B cell (primary cell): ENCODE measurements around the gene EVI5L. TPM values are rescaled to one million over a fixed set of nuclear protein-coding genes. Genes with fewer than 3 reads are reported as not detected.

Source experiments
- ATAC-seq: fragments of 200-7000 bp; cut with Tn5 transposase; one replicate; pipeline ENCODE4 v1.10.0; 2021; ENCODE audit warnings: low read depth, mild to moderate bottlenecking, moderate number of reproducible peaks, moderate library complexity
- CTCF ChIA-PET: fragments of 350-600 bp; sonication (Branson Sonifier 250); formaldehyde crosslinking; loops from one replicate; lab custom pipeline; 2021; ENCODE audit warnings: antibody characterized with exemption, inconsistent platforms; lab: Charles Lee
- POLR2A ChIA-PET: fragments of 350-600 bp; sonication (Branson Sonifier 250); formaldehyde crosslinking; loops from one replicate; lab custom pipeline; 2021; ENCODE audit warnings: antibody characterized with exemption; lab: Charles Lee
- DNase-seq: peaks from one replicate; pipeline ENCODE4 v3.0.0; 2013
- H2AFZ ChIP-seq: 2 replicates; pipeline ENCODE4 v1.6.1; 2012; ENCODE audit warnings: mild to moderate bottlenecking, low read depth, low read length; ENCODE audit not compliant: insufficient read depth, poor library complexity, severe bottlenecking
- H3K27ac ChIP-seq, 2 donors: 1 replicate in 1 of 2; 2 replicates in 1 of 2; pipeline ENCODE4 v1.5.1; 2012 to 2013; ENCODE audit warnings: low read length in 2 of 2, mild to moderate bottlenecking in 2 of 2, moderate library complexity in 1 of 2
- H3K27me3 ChIP-seq, 4 experiments: fragments of 200-600 bp in 1 of 4; sonication (generic) in 1 of 4; replicated peaks in 1 of 4; 1 replicate in 2 of 4; 2 replicates in 2 of 4; pipeline versions ENCODE4 v1.6.1 to v1.7.0; 2013 to 2016; ENCODE audit warnings: low read length in 3 of 4, mild to moderate bottlenecking in 2 of 4, mixed read lengths in 1 of 4, moderate library complexity in 1 of 4; ENCODE audit not compliant: insufficient read depth in 4 of 4, control insufficient read depth in 3 of 4; ENCODE audit errors: control extremely low read depth in 1 of 4
- H3K36me3 ChIP-seq, 2 experiments: replicated peaks in 1 of 2; 1 replicate in 1 of 2; 2 replicates in 1 of 2; pipeline versions ENCODE4 v1.6.1 to v1.7.1; 2013; ENCODE audit warnings: low read length in 1 of 2; ENCODE audit not compliant: insufficient read depth in 2 of 2, control insufficient read depth in 1 of 2; ENCODE audit errors: control extremely low read depth in 1 of 2, extremely low read depth in 1 of 2
- H3K4me1 ChIP-seq, 2 donors: fragments of 200-600 bp in 1 of 2; sonication (generic) in 1 of 2; 1 replicate in 1 of 2; 2 replicates in 1 of 2; pipeline versions ENCODE4 v1.5.1 to v1.6.1; 2013 to 2017; ENCODE audit warnings: low read length in 2 of 2; ENCODE audit not compliant: control insufficient read depth in 2 of 2, insufficient read depth in 2 of 2
- H3K4me2 ChIP-seq: replicated peaks from 2 replicates; pipeline ENCODE3; 2012; ENCODE audit warnings: mild to moderate bottlenecking, low read depth, low read length; ENCODE audit not compliant: poor library complexity, severe bottlenecking
- H3K4me3 ChIP-seq, 5 experiments: fragments of 200-600 bp in 1 of 5; sonication (generic) in 1 of 5; 1 replicate in 3 of 5; 2 replicates in 2 of 5; pipeline versions ENCODE4 v1.5.1 to v1.7.0; 2011 to 2016; ENCODE audit warnings: low read length in 4 of 5, mild to moderate bottlenecking in 4 of 5, low read depth in 2 of 5, control low read depth in 1 of 5, moderate library complexity in 1 of 5; ENCODE audit not compliant: insufficient read depth in 1 of 5; ENCODE audit errors: control extremely low read depth in 1 of 5, extremely low read depth in 1 of 5
- H3K79me2 ChIP-seq: fragments of 200-600 bp; sonication (generic); one replicate; pipeline ENCODE4 v1.6.0; 2016; ENCODE audit warnings: low read length; ENCODE audit not compliant: control insufficient read depth, insufficient read depth
- H3K9ac ChIP-seq: fragments of 200-600 bp; sonication (generic); 2 replicates; pipeline ENCODE4 v1.6.1; 2017; ENCODE audit warnings: mild to moderate bottlenecking, low read length, moderate library complexity
- H3K9me3 ChIP-seq, 3 donors: one replicate each; pipeline versions ENCODE4 v1.6.1 to v1.7.1; 2013; ENCODE audit warnings: low read length in 2 of 3; ENCODE audit not compliant: control insufficient read depth in 2 of 3, insufficient read depth in 1 of 3; ENCODE audit errors: control extremely low read depth in 1 of 3
- H4K20me1 ChIP-seq: 2 replicates; pipeline ENCODE4 v1.6.0; 2012; ENCODE audit warnings: mild to moderate bottlenecking, low read length; ENCODE audit not compliant: insufficient read depth, control insufficient read depth, poor library complexity, severe bottlenecking
- H3K27ac Mint-ChIP-seq: one replicate; pipeline ENCODE4 v1.8.0; 2021; ENCODE audit warnings: mixed read lengths
- H3K27me3 Mint-ChIP-seq: one replicate; pipeline ENCODE4 v1.8.0; 2021; ENCODE audit warnings: mixed read lengths
- H3K4me1 Mint-ChIP-seq: one replicate; pipeline ENCODE4 v1.8.0; 2021; ENCODE audit warnings: mixed read lengths
- H3K4me3 Mint-ChIP-seq: one replicate; pipeline ENCODE4 v1.8.0; 2021; ENCODE audit warnings: mixed read lengths
- H3K9me3 Mint-ChIP-seq: one replicate; pipeline ENCODE4 v1.8.0; 2022; ENCODE audit warnings: mixed read lengths; ENCODE audit not compliant: insufficient read depth
- EZH2 ChIP-seq: IDR thresholded peaks from 2 replicates; pipeline ENCODE4 v1.6.1; 2012; ENCODE audit warnings: borderline replicate concordance, low read depth, mild to moderate bottlenecking, moderate library complexity, low read length; ENCODE audit not compliant: insufficient read depth, poor library complexity, severe bottlenecking
- WGBS: methylation state at CpG from one replicate; pipeline ENCODE4 v1.1.5; 2013; ENCODE audit warnings: missing lambda C conversion rate; ENCODE audit not compliant: insufficient coverage; 5-methylcytosine and 5-hydroxymethylcytosine counted together
- intact Hi-C: fragments of 100-400 bp; cut with micrococcal nuclease; formaldehyde crosslinking; loops from one replicate; pipeline ENCODE4 v1.10.0; 2022
- polyA plus RNA-seq: library from polyadenylated mRNA; depleted of rRNA; stranded (reverse); fragments of >200 nt; gene quantifications from 2 replicates; pipeline ENCODE4 v1.2.3, GENCODE V29; 2012
- total RNA-seq, 2 donors: library from RNA; stranded (reverse); fragments of 120-200 nt in 1 of 2; gene quantifications; 1 replicate in 1 of 2; 2 replicates in 1 of 2; pipeline versions ENCODE4 v1.2.3 to v1.2.4, GENCODE V29; 2013 to 2022
- TF ChIP-seq, protein P1 (sequence below): fragments of 200-600 bp; IDR thresholded peaks from one replicate; pipeline ENCODE4 v1.8.0; 2022; ENCODE audit warnings: antibody characterized with exemption, mild to moderate bottlenecking

The EVI5L gene
- total and polyA plus RNA-seq, 2 donors (not counting 1 experiment from before 2014, with no cell fraction given): 7.9 to 11.8 TPM

DNA sequence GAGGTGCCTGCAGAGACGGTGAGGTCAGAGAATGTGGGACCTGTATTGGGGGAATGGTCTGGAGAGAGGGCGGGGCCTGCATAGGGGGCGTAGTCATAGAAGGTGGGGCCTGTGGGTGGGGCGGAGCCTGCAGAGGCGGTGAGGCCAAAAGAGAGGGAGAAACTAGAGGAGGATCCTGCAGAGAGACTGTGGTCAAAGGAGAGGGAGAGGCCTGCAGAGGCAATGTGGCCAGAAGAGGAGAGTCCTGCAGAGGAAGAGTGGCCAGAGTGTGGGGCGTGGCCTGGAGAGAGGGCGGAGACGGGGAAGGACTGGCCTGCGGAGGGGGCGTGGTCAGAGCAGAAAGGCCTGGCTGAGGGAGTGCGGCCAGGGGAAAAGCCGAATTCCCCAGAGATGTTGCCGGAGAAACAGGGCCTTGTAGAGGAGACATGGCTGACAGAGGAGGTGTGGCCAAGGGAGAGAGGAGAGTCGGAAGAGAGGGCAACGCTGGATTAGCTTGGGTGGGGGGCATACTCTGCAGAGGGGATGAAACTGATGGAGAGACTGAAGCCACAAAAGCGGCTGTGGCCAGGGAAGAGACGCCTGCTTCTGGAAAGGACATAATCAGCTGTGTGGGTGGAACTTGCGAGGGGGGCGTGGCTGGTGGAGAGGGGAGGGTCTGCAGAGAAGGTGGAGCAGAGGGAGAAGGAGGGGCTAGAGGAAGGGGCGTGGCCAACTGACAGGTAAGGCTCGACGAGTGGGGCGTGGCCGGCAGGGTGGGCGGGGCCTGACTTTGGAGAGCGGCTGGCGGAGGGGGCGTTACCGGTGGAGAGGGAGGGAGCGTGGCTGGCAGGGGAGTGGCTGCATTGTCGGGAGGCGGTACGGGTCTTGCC, 41.7 kb downstream of the EVI5L start:
- Histone ChIP-seq H3K4me1 (peaks cover 42 to 50% of the 10 kb centered on the region in 2 donors), H3K4me2 (peak overlapping the region; percentile 63), H3K9me3 (peaks cover 0 to 55% (median 0%) of the 10 kb centered on the region in 3 donors), H3K9ac (no peak overlapping the region), H4K20me1 (peaks cover 11% of the 10 kb centered on the region), H3K79me2 (no peaks in the 10 kb centered on the region), H3K36me3 (no peaks in the 10 kb centered on the region), H3K27ac (no peak overlapping the region), H2AFZ (no peak overlapping the region), H3K4me3 (peak overlapping the region in 1 of 5 experiments; percentile 45), H3K27me3 (peaks cover 0 to 66% (median 19%) of the 10 kb centered on the region in 4 experiments)
- no peak for TF ChIP-seq EZH2
- H3K9me3 Mint-ChIP-seq: peaks cover 4% of the 10 kb centered on the region
- WGBS: 5% methylated on average over 33 of the region's 33 CpGs
- peak; percentile 3 for ATAC-seq
- H3K27me3 Mint-ChIP-seq: peaks cover 28% of the 10 kb centered on the region
- ChIA-PET POLR2A (interaction anchor here (0.5 to 0.7 kb wide), 2 partner anchors 32 to 219 kb away, joined by 4 to 5 read pairs; no protein-coding TSS in a partner anchor), CTCF (no interaction called here)
- peaks cover 31% of the 10 kb centered on the region for H3K4me1 Mint-ChIP-seq
- DNase-seq: peak; percentile 84
- H3K4me3 Mint-ChIP-seq: peak overlapping the region; percentile 68
- H3K27ac Mint-ChIP-seq: peak overlapping the region; percentile 11
- intact Hi-C loops: no loop called here

DNA sequence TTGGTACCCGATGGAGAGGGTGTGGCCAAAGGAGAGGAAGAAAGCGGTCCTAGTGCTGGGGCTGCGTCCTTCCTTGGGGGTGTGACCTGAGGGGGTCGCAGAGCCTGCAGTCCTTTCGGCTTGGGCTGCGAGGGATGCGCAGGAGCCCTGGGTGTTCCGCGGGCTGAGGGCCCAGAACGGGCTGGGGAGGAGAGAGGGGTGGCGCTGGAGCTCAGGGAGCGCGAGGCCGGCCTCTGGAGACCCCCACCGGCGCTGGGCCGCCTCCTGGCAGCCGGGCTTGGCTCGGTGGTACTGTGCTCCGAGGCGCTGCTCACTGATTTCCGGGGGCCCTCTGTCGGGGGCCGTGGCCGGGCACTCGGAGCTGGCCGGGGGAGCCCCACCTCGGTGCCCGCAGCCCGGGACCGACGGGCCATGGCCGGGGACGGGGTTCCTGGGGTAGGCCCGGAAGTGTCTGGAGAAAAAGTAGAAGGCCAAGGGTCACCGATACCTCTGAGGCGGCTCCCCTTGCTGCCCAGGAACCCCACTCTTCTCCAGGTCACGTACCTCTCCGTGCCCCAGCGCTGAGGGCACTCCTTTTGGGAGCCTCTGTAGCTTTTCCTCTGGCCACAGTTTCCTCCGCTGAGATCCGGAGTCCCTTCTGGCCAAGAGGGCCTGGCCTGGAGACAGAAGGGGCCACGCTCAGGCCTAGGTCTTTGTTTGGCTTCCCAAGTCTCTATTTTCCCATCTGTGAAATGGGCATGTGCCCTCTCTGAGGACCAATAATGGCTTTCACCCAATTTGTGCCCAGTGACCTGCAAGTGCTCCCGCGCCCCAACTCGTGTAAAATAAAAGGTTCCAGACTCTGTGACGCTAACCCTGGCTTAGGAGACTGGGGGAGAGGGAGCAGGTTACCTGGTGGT, 42.5 kb downstream of the EVI5L start:
- Mint-ChIP-seq H3K4me1 (peaks cover 31% of the 10 kb centered on the region), H3K27ac (no peak overlapping the region), H3K4me3 (peak overlapping the region; percentile 26), H3K9me3 (peaks cover 4% of the 10 kb centered on the region), H3K27me3 (peaks cover 25% of the 10 kb centered on the region)
- 51% methylated on average over 45 of the region's 47 CpGs for WGBS
- no peak for ATAC-seq
- H3K27ac ChIP-seq: no peak overlapping the region
- H3K4me3 ChIP-seq: no peak overlapping the region
- no peak overlapping the region for H3K9ac ChIP-seq
- intact Hi-C loops: no loop called here
- peaks cover 0 to 57% (median 16%) of the 10 kb centered on the region in 4 experiments for H3K27me3 ChIP-seq
- no peak for TF ChIP-seq EZH2
- TF ChIP-seq, protein P1, sequence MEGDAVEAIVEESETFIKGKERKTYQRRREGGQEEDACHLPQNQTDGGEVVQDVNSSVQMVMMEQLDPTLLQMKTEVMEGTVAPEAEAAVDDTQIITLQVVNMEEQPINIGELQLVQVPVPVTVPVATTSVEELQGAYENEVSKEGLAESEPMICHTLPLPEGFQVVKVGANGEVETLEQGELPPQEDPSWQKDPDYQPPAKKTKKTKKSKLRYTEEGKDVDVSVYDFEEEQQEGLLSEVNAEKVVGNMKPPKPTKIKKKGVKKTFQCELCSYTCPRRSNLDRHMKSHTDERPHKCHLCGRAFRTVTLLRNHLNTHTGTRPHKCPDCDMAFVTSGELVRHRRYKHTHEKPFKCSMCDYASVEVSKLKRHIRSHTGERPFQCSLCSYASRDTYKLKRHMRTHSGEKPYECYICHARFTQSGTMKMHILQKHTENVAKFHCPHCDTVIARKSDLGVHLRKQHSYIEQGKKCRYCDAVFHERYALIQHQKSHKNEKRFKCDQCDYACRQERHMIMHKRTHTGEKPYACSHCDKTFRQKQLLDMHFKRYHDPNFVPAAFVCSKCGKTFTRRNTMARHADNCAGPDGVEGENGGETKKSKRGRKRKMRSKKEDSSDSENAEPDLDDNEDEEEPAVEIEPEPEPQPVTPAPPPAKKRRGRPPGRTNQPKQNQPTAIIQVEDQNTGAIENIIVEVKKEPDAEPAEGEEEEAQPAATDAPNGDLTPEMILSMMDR: no peak
- peaks cover 42 to 50% of the 10 kb centered on the region in 2 donors for H3K4me1 ChIP-seq
- peaks cover 11% of the 10 kb centered on the region for H4K20me1 ChIP-seq
- no peak for DNase-seq
- POLR2A ChIA-PET: no interaction called here
- H3K9me3 ChIP-seq: peaks cover 0 to 52% (median 0%) of the 10 kb centered on the region in 3 donors
- no peak overlapping the region for H2AFZ ChIP-seq
- no peaks in the 10 kb centered on the region for H3K36me3 ChIP-seq
- CTCF ChIA-PET: no interaction called here
- no peaks in the 10 kb centered on the region for H3K79me2 ChIP-seq
- peak overlapping the region; percentile 63 for H3K4me2 ChIP-seq
